HL-60/S4 (cell line): Measurements from ENCODE around the gene SOCS6.
"Not testable (repeated sequence)": the region's sequence is repeated elsewhere in the genome, so short reads cannot be mapped to it uniquely, and the experiment has no call there.

Source experiments
- in situ Hi-C: fragments of 300-500 bp; cut with MboI; formaldehyde crosslinking; loops from 2 replicates; pipeline ENCODE4 v1.14.3; 2022; ENCODE audit warnings: low sequenced_read_pairs

Gene SOCS6

DNA sequence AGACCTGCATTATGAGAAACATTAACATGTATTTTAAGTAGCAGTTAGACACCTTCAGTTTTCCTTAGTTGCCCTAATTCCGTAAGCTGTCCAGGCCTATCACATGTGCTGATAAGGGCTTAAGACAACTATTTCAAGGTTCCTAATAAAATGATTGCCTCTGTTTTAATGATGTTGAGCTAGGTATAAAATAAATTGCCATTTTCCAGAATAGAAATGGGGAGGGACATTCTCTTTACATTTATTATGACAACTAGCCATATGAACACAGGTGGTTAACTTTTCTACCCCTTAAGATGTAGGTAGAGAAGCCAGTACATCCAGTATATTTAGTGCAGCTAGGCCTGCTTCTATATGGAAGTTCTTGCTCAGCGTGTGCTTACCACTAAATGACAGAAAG, 65.9 kb downstream of the SOCS6 start:
- in situ Hi-C loops: no loop called here

DNA sequence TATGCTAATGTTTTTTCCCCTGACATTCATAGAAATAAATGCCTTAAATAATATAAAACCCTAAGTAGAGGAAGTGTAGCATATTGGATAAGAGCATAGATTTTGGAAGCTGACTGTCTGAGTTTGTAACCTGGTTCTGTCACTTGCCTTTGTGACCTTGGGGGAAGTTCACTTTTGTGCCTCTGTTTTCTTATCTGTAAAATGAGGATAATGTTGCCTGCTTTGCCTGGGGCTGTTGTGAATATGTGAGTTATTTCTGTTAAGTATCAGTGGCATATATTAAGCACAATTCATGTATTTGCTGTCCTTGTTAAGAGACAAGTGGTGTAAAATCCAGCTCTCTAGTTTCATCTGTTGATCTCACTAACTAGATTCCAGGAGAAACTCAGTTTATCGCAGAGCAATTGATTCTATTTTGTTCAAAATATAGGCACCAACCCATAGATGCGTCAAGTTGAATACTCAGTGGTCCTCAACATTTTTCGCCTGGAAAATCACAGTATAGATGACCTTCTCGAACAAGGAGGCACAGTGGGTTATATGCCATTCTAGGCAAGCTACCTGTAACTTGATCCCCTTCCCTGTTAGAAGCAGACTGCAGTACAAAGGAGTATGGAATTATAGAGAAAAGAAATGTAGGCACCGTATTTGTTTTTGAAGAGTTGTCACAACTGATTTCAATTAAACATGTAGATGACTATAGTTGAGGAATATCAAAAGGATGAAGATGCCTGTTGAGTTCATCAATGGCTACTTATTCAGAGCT, 67.0 kb downstream of the SOCS6 start:
- in situ Hi-C loops: no loop called here

DNA sequence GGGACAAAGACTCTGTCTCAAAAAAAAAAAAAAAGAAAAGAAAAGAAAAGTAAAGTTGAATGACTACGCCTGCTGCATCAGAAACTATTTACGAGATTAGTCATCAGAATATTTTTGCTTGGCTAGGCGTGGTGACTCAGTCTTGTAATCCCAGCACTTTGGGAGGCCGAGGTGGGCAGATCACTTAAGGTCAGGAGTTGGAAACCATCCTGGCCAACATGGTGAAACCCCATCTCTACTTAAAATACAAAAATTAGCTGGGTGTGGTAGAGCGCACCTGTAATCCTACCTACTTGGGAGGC, 69.2 kb downstream of the SOCS6 start:
- in situ Hi-C loops: not testable (repeated sequence)

DNA sequence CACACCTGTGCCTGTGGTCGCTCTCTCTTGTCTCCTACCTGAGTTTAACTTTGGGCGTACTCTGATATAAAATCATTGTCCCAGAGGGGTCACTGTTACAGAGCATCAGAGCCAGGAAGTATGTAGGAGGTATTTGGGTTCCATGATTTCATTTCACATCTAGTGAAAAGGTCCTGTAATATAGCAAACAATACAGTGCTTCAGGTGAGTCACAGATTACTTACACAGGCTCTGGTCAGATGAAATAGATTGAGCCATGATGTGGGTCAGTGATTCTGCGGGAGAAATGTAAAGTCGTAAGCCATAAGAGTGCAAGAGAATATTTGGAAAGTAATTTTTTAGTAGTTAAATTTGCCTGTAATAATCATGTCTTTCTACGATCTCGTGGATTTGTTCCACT, 70.2 kb downstream of the SOCS6 start:
- in situ Hi-C loops: no loop called here

DNA sequence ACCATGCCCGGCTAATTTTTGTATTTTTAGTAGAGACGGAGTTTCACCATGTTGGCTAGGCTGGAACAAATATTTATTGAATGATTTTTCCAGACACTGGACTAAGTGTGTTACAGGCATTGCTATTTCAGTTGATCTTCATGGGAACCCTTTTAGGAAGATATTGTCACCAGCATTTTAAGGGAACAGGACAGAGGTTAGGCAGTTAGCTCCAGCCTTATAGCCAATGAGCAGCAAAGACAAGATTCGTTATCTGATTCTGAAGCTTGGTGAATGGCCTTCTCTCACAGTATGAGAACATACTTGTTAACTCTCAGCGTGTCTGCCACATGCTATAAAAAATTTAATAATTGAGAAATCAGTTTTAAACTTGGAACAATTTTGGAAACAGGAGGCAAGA, 73.4 kb downstream of the SOCS6 start:
- in situ Hi-C loops: no loop called here

DNA sequence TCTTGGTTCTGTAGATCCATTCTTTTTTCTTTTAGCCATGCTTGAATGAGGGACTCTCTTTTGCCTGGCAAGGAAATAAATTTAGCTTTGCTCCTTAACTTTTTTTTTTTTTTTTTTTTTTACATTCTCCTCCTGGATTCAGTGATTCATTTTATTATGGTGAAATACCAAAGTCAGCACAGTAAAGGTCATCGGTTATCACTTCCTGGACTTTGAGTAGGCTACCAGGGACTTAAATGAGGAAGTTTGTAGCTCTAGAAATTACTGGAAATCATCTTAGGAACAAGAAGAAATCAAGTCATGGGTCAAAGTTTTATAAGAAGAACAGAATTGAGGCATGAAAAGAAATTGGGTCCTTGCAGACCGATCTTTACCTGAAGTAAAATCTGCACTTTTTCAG, 75.0 kb downstream of the SOCS6 start:
- in situ Hi-C loops: no loop called here

DNA sequence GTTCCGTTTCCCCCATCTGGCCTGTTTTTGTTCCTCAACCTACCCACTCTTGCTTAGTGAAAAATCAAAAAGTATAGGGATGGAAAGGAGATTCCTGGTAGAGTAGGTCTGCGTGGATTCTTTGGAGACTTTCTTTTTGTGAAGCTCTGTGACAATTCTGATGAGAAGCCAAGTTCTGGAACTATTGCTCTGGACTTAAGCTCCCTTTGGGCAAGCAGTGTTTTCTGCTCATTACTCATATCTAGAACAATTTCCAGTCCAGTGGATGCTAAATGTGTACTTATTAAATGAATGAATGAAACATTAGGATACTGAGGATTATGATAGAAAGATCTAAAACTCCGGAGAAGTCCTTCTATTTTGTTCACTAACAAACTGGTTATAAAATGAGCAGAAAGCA, 76.5 kb downstream of the SOCS6 start:
- in situ Hi-C loops: no loop called here

DNA sequence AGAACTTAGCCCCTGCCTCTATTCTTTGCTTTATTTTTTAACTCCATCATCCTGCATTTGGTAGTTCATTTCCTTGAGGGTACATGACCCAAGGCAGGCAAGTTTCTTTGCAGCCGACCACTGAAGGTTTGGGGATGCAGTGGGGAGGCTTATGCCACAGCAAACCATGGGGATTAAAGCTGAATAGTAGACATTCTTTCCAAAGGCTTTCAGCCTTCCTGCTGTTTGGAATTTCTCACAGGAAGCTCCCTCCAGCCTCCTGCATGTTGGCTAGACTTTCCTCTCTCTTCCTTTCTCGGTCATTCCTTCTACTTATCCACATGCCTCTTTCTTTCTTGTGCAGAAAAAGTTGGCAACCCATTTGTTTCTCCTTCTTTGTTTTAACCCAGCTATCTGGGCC, 77.3 kb downstream of the SOCS6 start:
- in situ Hi-C loops: no loop called here

DNA sequence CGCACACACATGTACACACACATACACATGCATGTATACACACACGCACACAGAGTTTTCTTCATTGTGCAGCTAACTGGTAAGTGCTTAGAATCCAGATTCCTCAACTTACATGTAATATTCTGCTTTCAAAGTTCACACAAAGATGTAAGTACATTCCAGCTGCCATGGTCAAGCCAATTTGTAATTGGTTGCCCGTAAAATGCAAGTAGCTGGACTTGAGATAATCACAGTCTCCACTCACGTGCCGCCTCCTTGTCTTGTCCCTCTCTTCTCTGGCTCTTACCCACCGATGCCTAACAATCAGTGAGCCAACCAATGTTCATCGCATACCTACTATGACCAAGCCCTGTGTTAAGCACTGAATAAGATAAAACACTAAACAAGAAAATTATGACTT, 77.8 kb downstream of the SOCS6 start:
- in situ Hi-C loops: no loop called here

DNA sequence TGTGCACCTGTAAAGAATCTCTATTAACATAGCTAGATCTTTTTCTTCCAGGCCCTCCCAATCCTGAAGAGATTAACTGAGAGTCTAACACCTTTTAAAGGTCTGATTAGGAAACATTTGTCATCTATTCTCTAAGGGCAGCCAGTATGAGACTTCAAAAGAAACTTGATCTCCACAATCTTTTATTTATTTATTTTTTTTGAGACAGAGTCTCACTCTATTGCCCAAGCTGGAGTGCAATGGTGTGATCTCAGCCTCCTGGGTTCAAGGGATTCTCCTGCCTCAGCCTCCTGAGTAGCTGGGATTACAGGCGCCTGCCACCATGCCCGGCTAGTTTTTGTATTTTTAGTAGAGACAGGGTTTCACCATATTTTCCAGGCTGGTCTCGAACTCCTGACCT, 78.5 kb downstream of the SOCS6 start:
- in situ Hi-C loops: not testable (repeated sequence)

DNA sequence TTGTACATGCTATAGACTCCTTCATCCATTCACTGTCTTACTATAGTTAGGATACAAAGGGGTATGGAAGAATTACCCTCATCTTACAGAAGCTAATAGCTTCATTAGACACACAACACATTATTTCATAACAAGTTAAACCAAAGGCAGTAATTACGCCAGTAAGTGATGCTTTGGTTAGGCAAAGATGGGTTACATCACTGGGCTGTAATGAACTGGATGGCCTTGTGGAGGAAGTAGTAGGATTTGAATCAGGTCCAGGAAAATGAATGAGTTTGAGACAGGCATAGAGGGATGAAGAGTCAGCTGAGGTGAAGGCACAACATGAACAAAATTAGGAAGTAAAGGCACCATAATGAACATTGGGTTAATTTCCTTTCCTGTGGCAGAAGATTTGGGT, 80.1 kb downstream of the SOCS6 start:
- in situ Hi-C loops: no loop called here

DNA sequence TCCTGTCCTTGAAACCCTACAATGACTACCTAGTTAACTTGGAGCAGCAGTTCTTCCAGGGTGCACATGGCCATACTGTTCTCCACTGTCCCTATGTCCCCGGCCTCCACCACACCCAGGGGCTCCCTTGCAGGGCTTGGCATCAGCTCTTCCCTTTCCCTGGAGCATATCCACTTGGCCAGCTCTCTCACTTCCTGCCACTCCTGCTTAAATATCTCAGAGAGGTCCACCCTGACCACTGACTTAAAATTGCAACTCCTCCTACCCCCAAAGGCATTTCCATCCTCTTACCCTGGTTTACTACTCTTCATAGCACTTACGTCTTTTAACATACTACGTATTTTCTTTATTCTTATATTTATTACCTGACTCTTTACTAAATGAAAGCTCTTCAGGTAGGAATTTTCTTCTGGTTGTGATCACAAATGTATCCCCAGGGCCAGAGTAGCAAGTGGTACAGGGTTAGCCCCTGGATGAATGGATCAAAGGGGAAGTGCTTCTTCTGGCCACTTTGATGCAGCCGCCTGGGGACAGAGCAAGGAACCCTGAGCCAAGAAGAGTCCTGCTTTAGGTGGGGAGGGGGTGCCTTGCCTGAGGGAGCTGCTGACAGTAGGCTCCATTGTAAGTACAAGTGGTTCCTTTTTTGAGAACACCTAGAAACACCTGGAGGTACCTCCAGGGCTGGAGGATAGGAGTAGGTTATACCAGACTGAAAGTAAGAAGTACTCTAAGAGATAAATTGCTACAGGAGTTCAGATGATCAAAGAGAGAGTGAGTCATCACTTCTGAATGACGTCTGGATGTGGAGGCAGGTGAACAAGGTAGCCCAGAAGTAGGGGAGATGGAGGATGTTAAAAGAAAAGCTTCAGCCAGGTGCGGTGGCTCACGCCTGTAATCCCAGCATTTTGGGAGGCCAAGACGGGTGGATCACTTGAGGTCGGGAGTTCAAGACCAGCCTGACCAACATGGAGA, 82.2 kb downstream of the SOCS6 start:
- in situ Hi-C loops: no loop called here

DNA sequence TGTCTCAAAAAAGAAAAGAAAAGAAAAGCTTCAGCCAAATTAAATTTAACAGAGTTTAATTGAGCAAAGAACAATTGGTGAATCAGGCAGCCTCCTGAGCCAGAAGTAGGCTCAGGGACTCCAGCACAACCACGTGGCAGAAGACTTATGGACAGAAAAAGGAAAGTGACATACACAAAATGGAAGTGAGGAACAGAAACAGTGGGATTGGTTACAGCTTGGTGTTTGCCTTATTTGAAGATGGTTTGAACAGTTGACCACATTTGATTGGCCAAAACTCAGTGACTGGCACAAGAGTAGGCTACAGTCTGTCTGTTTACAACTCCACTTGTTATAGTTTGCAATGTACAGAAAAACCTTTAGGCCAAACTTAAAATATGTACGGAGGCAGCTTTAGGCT, 83.1 kb downstream of the SOCS6 start:
- in situ Hi-C loops: no loop called here

DNA sequence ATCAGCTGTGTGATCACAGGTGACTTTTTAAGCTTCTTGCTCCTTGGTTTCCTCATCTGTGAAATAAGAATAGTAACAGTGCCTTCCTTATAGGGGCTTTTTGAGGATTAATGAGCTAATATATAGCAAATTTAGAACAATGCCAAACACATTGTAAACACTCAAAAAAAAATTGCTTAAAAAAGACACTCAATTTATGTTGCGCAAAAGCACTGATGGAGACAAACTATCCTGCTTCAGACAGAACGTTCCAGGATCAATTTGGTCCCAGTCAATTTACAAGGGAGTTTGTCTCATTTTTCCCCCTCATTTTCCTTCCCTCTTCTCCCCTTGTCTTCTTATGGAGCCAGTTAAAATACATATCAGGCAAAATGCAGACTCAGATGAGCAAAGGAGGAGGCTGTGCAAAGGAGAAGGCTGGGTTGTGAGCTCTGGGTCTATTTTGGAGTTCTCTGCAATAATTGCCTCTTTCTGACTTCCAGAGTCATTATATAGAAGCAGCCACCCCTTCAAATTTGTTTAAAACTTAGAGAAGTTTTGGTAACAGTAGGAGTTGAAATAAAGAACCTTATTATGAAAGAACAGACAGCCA, 83.7 kb downstream of the SOCS6 start:
- in situ Hi-C loops: no loop called here

DNA sequence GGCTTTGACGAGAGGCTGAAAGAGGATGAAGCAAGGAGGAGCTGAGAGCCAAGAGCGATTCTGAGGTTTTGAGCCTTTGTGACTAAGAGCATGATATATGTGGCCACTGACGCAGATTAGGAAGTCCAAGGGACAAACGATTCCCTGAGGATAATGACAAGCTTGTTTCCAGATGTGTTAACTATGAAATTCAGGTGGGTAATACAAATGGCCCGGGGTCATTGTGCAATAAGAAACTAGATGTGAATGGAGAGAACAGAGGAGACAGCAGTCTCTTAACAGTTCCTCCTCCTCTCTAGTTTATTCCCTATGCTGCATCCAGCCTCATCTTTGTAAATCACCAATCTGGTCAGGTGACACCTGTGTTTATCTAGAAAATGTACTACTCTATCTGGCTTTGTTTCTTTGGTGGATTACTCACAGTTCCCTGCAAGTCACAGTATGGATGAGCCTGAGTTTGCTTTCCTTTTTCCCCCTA, 84.2 kb downstream of the SOCS6 start:
- in situ Hi-C loops: no loop called here

DNA sequence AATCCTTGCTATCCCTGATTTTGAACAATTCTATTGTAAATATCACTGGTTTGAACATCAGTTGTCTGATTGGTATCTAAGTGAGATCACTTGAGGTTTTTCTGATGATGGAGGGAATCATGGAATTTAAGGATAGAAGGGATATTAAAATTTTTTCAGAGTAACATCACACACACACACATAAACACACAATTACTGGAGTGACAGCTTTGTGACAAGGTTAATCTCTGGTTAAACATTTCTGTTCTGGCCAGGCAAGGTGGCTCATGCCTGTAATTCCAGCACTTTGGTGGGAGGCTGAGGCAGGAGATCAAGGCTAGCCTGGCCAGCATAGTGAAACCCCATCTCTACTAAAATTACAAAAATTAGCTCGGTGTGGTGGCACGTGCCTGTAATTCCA, 85.3 kb downstream of the SOCS6 start:
- in situ Hi-C loops: no loop called here

DNA sequence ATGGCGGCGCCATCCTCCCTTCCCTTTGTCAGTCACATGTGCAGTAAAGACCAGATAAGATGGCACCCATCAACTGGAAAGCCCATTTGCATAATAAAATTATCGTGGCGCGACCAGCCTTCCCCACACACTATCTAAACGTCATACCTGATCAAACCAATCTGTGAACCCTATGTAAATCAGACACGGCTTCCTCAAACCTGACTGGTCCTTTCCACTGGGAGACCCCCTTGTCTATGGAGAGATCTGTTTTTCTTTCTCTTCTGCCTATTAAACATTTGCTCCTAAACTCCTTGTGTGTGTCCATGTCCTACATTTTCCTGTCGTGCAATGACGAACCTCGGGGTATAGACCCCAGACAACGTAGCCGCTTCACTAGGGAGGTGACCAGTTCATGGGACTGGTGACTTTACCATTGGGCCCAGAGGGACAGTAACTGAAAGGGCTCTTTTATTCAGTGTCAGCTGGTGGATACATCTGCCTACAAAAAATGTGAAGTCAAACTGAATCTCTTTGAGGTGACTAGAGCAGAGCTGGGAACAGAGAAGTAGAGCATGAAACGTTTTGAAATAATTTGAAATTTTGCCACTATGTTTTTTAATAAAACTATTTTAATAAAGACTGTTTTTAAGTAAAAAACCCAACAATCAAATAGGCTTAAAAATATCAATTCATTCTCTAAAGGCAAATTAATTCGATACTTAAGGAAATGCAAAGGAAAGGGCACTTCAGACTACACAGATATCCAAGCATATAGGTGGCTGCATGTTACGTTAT, 87.5 kb downstream of the SOCS6 start:
- in situ Hi-C loops: no loop called here

DNA sequence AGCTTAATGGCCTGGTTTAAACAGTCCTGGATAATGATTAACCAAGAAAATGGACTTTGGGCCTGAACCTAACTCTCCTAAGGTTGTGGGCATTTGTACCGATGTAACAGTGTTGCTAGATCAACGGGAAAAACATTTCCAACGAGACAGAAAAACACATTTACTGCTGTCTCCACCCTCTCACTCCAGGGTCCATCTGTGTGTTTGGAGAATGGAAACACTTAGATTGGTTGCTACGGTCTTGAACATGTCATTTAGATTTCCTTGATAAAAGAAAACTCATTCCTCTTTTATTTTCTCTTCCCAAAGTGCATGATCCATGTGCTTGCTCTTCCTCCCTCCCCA, 88.0 kb downstream of the SOCS6 start:
- in situ Hi-C loops: no loop called here

DNA sequence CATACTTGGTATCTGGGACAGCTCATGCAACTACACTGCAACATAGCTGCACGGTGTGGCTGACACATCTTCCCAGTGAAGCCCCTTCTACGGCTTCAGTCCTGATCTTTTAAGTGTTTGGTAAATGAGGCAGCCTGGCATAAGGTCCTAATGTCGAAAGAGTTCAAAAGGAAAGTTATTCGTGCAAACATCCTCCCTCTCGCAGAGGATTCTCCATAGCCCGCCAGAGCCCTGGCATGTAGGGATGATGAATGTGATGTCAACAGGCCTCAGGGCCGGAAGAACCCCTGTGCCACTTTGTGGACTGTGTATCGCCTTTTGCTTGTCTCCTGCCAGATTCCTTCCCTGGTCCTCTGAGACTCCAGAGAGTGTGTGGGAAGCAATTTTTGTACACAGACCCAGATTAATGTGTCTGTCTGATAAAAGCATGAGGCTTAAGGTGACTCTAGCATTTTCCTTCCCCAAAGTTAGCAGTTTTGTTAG, 88.5 kb downstream of the SOCS6 start:
- in situ Hi-C loops: no loop called here

DNA sequence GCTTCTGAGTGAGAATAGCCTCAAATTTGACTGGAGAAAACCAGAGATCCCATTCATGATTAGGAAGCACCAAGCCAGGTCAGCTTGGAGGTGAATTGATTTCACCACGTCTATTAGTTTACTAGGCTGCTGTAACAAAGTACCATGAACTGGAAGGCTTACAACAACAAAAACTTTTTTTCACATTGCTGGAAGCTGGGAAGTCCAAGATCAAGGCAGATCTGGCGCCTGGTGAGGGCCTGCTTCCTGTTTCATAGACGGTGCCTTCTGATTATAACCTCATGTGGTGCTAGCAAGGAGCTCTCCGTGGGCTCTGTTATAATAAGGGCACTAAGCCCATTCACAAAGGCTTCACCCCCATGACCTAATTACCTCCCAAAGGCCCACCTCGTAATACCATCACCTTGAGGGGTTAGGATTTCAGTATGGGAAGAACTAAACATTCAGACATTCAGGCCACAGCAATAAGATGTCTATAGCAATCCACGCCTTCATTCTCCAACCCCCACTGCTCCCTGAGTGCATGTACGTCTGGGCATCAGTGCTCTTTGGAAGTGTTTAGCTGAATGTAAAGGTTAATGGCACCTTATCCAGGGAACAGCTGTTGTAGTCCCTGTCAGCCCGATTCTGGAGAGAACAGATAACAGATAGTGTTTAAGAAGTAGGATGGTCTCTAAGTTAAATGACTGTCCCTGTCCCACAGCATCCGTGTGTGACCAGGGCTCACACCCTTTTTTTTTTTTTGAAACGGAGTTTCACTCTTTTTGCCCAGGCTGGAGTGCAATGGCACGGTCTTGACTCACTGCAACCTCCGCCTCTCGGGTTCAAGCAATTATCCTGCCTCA, 89.2 kb downstream of the SOCS6 start:
- in situ Hi-C loops: no loop called here
